GM21528 (cell line): Measurements from ENCODE around the gene CDH11.

ENCODE experiments used
- ATAC-seq: cut with Tn5 transposase; IDR thresholded peaks from one replicate; pipeline ENCODE4 v1.9.1; 2021; ENCODE audit warnings: mild to moderate bottlenecking, moderate library complexity; ENCODE audit not compliant: unreplicated experiment, low FRiP score

Gene CDH11

DNA sequence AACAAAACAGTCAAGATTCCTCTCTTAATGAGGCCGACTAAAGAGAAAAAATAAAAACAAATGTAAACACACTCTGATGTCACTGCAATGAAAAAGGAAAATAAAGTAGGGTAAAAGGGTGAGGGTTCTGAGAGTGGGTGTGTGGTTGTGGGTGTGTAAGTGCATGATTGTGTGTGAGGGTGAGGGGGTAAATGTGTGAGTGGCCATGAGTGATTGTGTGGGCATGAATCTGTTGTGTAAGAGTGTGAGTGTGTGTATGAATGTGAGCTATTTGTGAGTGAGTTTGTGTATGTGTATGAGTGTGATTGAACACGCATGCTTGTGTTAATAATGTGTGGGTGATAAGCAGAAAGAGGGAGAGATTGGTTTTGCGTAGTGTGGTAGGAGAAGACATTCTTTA lies 132.8 kb downstream of the CDH11 start:
- no peak for ATAC-seq

DNA sequence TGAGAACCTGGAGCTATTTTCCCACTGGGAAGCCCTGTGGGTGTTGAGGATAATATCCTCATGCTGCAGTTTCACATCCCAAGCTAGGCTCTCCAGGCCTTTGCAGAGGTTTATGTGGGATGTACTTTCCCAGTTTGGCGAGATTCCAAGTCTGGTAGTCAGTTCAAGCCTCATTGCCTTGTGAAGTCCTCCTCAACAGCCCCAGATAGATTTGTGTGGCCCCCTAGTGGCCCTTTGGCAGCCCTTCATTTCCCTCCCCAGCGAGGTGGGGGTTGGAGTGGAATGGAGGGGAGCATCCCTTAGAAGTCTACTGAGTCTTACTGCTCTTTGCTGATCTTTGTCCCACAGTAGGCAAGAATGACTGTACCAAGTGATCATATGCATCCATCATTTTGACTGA lies 137.9 kb downstream of the CDH11 start:
- ATAC-seq: no peak

DNA sequence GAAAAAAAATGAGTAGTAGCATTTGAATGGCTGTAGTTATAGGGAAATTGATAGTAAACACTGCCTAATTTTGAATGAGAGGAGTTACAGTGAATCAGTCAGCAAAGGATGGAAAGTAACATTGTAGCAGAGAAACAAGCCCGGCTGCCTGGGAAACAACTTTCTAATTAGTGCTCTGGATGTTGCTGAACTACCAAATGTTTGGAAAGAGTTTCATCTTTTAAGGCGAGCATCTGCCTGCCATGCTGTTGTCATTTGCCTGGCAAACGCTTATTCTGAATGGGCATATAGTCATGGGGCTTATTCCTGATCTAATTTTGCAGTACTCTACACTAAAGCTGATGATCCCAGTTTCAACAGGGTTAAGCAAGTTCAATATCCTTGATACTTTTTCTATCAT lies 138.6 kb downstream of the CDH11 start:
- no peak for ATAC-seq

DNA sequence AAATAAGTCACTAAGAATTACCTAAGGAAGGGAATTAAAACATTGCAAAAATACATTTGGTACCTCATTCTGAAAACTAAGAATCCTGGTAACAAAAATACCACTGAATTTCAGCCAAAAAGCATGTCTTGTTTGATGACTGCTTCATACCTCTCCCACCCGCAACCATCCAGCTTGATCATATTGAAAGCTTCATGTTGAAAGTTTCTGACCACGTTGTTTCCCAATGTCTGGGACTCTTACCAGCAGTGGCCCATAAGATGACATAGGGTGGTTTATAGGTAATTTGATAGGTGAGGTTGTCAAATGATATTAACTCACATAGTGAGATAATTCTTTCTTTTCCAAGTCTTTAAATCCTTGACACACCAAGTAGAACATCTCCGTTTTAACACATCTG lies 139.3 kb downstream of the CDH11 start:
- no peak for ATAC-seq

- no peak for ATAC-seq
These were observed 140.1 kb downstream of the CDH11 start for GRCh38 chr16:64981568-64982281.

DNA sequence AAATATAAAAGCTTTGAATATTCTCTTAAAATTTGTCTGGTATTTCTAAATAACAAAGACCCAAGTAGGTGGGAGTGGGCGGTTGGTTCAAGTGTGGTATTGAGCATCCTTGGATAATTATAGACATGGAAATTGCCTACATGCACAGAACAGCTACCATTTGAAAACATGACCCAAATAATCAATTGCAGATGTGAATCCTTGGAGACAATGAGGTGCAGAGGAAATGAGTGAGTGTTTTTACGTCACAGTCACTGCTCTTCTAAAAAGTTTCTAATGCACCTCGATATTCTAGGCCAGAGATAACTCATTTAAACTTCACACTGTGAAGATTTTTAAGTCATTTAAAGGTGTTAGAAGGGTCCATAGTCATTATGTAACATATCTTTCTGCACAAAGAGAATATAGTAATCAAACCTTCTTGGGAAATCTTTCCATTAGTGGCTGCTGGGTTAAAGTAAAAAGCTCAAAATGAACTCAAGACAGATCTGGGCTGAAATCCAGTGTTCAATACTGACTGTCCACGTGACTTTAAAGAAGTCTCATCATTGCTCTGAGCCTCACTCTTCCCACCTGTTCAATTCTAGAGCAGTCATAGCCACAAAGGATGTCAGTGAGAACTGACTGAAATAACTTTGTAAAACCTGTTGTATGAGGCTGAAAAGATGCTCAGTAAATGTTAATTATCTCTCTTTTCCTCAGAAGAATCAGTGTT lies 144.5 kb downstream of the CDH11 start:
- no peak for ATAC-seq

DNA sequence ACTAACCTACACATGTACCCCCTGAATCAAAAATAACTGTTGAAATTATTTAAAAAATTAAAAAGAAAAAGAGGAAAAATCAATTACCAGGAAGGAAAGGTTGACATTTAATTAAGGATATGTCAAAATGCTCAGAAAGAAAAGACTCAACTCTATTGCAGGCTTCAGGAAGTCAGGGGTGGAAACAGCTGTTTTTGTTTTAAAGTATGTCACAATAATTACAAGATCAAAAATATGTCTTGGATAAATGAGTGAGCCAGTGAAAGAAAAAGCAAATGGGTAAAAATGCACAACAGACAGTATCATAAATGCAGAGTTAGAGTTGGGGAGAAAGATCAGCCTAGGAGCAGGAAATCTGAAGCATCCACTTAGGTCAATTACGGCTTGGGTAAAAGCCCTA lies 146.0 kb downstream of the CDH11 start:
- ATAC-seq: no peak

DNA sequence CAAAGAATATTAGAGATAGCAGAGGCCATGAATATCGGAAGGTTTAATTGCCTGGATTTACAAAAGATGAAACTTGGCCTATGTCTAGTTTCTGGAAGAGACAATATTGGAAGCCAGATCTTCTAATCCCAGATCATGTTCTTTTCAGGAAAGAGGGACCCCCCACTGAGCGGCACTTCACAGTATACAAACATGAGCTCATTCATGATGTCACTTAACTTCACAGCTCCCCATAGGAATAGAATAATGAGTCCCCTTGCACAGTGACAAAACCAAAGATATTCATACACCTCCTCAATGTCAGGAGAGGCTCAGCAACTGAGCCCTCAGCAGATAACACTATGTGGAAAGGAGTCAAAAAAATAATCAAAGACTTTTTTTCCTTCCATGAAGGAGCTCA lies 147.5 kb downstream of the CDH11 start:
- ATAC-seq: no peak

DNA sequence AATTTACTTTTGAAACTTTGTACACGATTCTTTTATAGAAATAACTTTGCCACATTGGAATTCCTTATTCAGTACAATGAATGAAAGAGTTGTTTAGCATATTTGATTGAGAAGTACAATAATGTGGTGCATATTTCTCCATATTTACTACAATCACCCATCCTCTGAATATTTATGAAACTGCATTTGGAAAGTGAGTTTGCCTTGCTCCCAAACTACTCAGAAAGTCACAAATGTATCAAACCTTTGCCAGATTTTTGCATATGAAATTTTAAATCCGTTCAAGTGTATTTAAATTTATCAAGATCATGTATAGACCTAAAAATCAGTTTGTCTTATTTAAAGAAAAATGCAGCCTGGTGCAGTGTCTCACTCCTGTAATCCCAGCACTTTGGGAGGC lies 148.7 kb downstream of the CDH11 start:
- ATAC-seq: no peak

GRCh38 chr16:64971171-64971570 lies 150.7 kb downstream of the CDH11 start:
- ATAC-seq: no peak

- no peak for ATAC-seq
These were observed 152.6 kb downstream of the CDH11 start for GRCh38 chr16:64969221-64969620.

- no peak for ATAC-seq
These were observed 153.3 kb downstream of the CDH11 start for GRCh38 chr16:64968539-64968938.

DNA sequence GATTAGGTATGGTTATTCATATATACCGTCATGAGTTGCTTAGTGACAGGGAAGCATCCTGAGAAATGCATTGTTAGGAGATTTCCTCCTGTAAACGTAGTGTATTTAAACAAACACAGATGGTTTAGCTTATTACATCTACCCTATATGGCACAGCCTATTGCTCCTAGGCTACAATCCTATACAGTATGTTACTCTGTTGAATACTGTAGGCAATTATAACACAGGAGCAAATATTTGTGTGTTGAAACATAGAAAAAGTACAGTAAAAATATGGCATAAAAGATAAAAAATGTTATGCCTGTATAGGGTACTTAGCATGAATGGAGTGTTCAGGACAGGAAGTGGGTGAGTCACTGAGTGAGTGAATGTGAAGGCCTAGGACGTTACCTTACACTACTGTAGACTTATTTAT lies 157.7 kb downstream of the CDH11 start:
- ATAC-seq: no peak

- no peak for ATAC-seq
These were observed 159.1 kb downstream of the CDH11 start for GRCh38 chr16:64962786-64963185.

DNA sequence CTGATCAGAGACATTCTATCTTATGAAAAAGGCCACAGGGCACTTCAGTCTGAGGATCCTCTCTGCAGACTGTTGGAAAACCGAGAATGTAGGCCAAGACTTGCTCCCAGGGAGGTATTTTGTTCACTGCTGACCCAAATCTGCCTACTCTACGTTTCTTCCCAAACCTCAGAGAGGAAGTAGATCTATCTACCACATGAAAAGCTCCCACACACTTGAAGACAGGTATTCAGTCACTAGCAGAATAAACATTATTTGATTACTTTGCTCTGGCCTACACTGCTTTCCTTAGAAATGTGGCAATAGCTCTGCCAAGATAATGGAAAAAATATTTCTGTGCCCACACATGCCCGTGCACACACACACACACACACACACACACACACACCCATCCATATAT lies 164.6 kb downstream of the CDH11 start:
- ATAC-seq: no peak

DNA sequence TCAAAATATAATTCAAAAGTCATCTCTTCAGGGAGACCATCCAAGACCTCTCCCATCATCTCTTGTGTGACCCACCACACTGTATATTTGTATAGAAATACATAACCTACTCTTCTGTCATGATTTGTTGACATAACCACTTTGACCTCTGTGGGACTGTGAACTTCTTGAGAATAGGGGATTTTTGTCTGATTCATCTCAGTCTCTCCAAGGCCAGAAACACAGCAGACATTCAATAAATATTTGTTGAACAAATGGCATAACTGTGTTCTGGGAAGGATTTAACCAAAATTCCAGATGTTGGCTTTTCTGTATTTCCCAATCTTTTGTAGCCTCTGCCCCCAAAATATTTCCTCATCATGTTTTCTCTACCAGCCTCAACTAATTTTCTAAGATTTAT lies 169.7 kb downstream of the CDH11 start:
- ATAC-seq: no peak

DNA sequence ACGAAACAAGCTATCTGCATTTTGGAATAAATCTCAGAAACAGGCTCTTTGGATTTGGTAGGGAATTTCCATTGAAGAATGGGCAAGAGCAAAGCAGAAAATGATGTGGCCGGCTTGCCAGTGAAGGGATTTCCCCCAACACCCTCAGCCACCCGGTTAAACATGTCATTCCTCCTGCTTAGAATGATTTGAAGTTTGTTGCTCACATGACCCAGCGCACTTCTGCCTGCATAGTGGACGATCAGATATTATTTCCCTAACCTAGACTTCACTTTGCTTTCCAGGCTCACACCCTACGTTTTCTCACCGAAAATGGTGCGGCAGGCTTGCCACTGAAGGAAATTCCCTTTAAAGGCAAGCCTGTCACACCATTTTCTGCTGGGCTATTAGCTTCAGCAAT lies 170.7 kb downstream of the CDH11 start:
- ATAC-seq: no peak

GRCh38 chr16:64950731-64951130 lies 171.1 kb downstream of the CDH11 start:
- ATAC-seq: no peak

DNA sequence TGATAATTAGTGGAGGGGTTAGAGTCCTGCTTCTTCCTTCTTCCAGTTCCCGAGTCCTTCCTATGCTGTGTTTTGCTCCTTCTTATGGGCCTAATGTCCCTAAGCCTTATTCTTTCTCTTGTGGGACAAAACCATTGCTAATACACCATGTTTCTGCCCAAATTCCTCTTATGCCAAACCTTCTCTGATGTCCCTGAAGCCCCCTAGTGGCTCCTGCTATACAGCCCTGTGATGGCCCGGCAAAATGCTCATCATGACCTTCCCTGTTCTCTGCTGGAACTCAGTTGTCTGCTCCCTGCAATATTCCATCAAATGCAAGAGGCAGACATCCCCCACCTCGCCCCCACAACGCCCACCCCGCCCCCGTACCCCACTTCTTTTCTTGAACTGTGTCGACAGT lies 171.6 kb downstream of the CDH11 start:
- ATAC-seq: no peak

- no peak for ATAC-seq
These were observed 173.8 kb downstream of the CDH11 start for GRCh38 chr16:64948056-64948455.

DNA sequence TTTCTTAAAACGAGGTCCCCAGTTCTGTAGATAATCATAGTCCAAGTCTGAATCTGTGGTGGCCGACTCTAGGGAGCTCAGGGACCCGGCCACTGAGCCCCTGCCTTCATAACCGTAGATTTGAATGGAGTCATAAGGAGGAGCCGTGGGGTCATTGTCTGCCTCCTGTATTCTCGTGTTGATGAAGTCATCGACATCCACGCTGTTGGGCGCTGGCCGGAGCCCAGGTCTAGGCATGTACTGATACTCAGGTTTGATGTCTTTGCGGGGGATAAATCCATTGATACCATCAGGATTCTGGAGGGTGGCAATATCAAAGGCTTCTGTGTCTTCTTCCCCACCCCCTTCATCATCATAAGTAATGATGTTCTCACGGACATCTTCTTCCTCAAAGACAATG lies 174.2 kb downstream of the CDH11 start:
- no peak for ATAC-seq

DNA sequence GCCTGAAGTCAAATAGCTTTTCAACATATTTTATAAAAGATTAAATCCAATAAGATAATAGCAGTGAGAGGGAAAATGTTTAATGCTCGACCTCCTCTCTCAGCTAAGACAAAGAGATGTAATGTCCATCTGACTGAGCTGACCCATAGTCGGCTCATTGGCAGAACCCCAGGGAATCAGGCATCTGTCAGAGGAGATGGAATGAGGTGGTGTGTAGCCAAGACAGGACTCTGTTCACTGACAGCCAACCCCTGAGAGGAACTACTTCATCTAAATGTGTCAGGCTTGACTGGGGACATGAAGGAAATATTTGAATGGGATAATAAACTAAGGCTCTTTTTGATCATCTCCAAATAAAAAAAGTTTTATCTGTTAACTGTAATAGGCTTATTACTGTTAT lies 188.0 kb downstream of the CDH11 start:
- no peak for ATAC-seq
